HCT116 (cell line): Measurements from ENCODE around the gene ITGAV. TPM values are rescaled to one million over a fixed set of nuclear protein-coding genes. Genes with fewer than 3 reads are reported as not detected.

Source experiments
- ATAC-seq: fragments of 200-7000 bp; cut with Tn5 transposase; 2 replicates; pipeline ENCODE4 v1.9.1; 2020; ENCODE audit warnings: mild to moderate bottlenecking, moderate library complexity
- BruUV-seq: library from RNA; stranded (reverse); fragments of 400-500 nt; replicated peaks from 2 replicates; lab custom pipeline; 2021; lab: Mats Ljungman, UMichigan
- CTCF ChIA-PET: fragments of 300-600 bp; sonication (Branson Sonifier 250); formaldehyde crosslinking; loops from one replicate; lab custom pipeline; 2021; ENCODE audit warnings: antibody characterized with exemption; lab: Charles Lee
- POLR2A ChIA-PET: fragments of 300-600, 350-600 bp; sonication (Branson Sonifier 250); formaldehyde crosslinking; loops from one replicate; lab custom pipeline; 2021; ENCODE audit warnings: antibody characterized with exemption; lab: Charles Lee
- RAD21 ChIA-PET, 2 experiments: fragments of 300-600 bp; sonication (Branson Sonifier 250); formaldehyde crosslinking; loops; one replicate each; lab custom pipeline; 2023; ENCODE audit warnings: low total read pairs in 2 of 2; ENCODE audit not compliant: uncharacterized antibody in 2 of 2, unreplicated experiment in 2 of 2, low non-redundant PET in 1 of 2; lab: Charles Lee
- DNase-seq: peaks from one replicate; pipeline ENCODE4 v3.0.0-alpha.2; 2010; ENCODE audit warnings: low read depth, low spot score
- H2AFZ ChIP-seq: fragments of 200-600 bp; shearing (Covaris generic), sonication (generic); 2 replicates; pipeline ENCODE4 v1.6.1; 2017; ENCODE audit warnings: low read depth, mixed run types, mixed read lengths, antibody characterized with exemption, low read length; ENCODE audit not compliant: poor library complexity, severe bottlenecking
- H3K27ac ChIP-seq: 2 replicates; pipeline ENCODE4 v1.5.1; 2012; ENCODE audit warnings: low read depth, low read length
- H3K27me3 ChIP-seq: fragments of 200-600 bp; sonication (generic); 2 replicates; pipeline ENCODE4 v1.6.1; 2016; ENCODE audit warnings: mixed run types, low read length, mixed read lengths; ENCODE audit not compliant: insufficient read depth
- H3K36me3 ChIP-seq, 2 experiments: fragments of 200-500 bp in 1 of 2; fragments of 200-600 bp in 1 of 2; sonication (Bioruptor generic) in 1 of 2; sonication (generic) in 1 of 2; 2 replicates each; pipeline versions ENCODE4 v1.5.1 to v1.6.1; 2014 to 2016; ENCODE audit warnings: low read length in 2 of 2, inconsistent platforms in 1 of 2, mixed read lengths in 1 of 2, mixed run types in 1 of 2; ENCODE audit not compliant: insufficient read depth in 2 of 2, control insufficient read depth in 1 of 2
- H3K4me1 ChIP-seq, 2 experiments: fragments of 200-600 bp in 1 of 2; sonication (generic) in 1 of 2; 2 replicates each; pipeline versions ENCODE4 v1.5.1 to v1.6.1; 2012 to 2017; ENCODE audit warnings: low read length in 2 of 2, inconsistent platforms in 1 of 2, mild to moderate bottlenecking in 1 of 2, mixed read lengths in 1 of 2, mixed run types in 1 of 2, moderate library complexity in 1 of 2; ENCODE audit not compliant: insufficient read depth in 2 of 2, control insufficient read depth in 1 of 2
- H3K4me2 ChIP-seq: fragments of 200-600 bp; sonication (generic); 2 replicates; pipeline ENCODE4 v1.6.1; 2017; ENCODE audit warnings: mixed run types, low read length, mixed read lengths
- H3K4me3 ChIP-seq, 2 experiments: fragments of 200-600 bp in 1 of 2; sonication (generic) in 1 of 2; replicated peaks in 1 of 2; 2 replicates each; pipeline ENCODE4 v1.5.1; 2011 to 2016; ENCODE audit warnings: low read length in 2 of 2, control low read depth in 1 of 2, low read depth in 1 of 2, mild to moderate bottlenecking in 1 of 2, mixed read lengths in 1 of 2, mixed run types in 1 of 2
- H3K79me2 ChIP-seq: fragments of 200-600 bp; sonication (generic); 2 replicates; pipeline ENCODE4 v1.6.1; 2017; ENCODE audit warnings: mild to moderate bottlenecking, mixed run types, low read length, moderate library complexity, mixed read lengths; ENCODE audit not compliant: insufficient read depth
- H3K9ac ChIP-seq: fragments of 200-600 bp; sonication (generic); 2 replicates; pipeline ENCODE4 v1.6.1; 2016; ENCODE audit warnings: low read length, mixed read lengths
- H3K9me2 ChIP-seq: fragments of 200-600 bp; sonication (generic), shearing (Covaris generic); 2 replicates; pipeline ENCODE4 v1.6.1; 2017; ENCODE audit warnings: mixed run types, mild to moderate bottlenecking, moderate library complexity; ENCODE audit not compliant: insufficient read depth
- H3K9me3 ChIP-seq, 2 experiments: fragments of 200-500 bp in 1 of 2; fragments of 200-600 bp in 1 of 2; sonication (Bioruptor generic) in 1 of 2; sonication (generic) in 1 of 2; 2 replicates each; pipeline ENCODE4 v1.6.1; 2014 to 2017; ENCODE audit warnings: low read length in 2 of 2, mixed read lengths in 2 of 2, inconsistent platforms in 1 of 2, low read depth in 1 of 2, mild to moderate bottlenecking in 1 of 2, mixed run types in 1 of 2, moderate library complexity in 1 of 2; ENCODE audit not compliant: control insufficient read depth in 1 of 2, insufficient read depth in 1 of 2
- H4K20me1 ChIP-seq: fragments of 200-600 bp; sonication (generic), shearing (Covaris generic); 2 replicates; pipeline ENCODE4 v1.6.1; 2017; ENCODE audit warnings: mixed run types, mild to moderate bottlenecking, moderate library complexity; ENCODE audit not compliant: insufficient read depth
- CBX3 ChIP-seq: IDR thresholded peaks from 2 replicates; pipeline ENCODE4 v1.6.1; 2012; ENCODE audit warnings: low read depth
- CEBPB ChIP-seq: IDR thresholded peaks from 2 replicates; pipeline ENCODE4 v1.6.1; 2012; ENCODE audit warnings: low read depth
- EGR1 ChIP-seq: IDR thresholded peaks from 2 replicates; pipeline ENCODE4 v1.6.1; 2012; ENCODE audit warnings: low read depth
- EZH2 ChIP-seq: fragments of 200-600 bp; sonication (generic); IDR thresholded peaks from 2 replicates; pipeline ENCODE4 v1.6.1; 2017; ENCODE audit warnings: antibody characterized with exemption, mixed run types
- FOSL1 ChIP-seq: IDR thresholded peaks from 2 replicates; pipeline ENCODE4 v1.6.1; 2012; ENCODE audit warnings: low read depth
- JUND ChIP-seq: IDR thresholded peaks from 2 replicates; pipeline ENCODE4 v1.6.1; 2012
- POLR2AphosphoS5 ChIP-seq: IDR thresholded peaks from 2 replicates; pipeline ENCODE4 v1.6.1; 2011; ENCODE audit warnings: mild to moderate bottlenecking, low read depth, low read length, moderate library complexity
- SRF ChIP-seq: IDR thresholded peaks from 2 replicates; pipeline ENCODE4 v1.6.1; 2012; ENCODE audit warnings: low read depth
- TCF7L2 ChIP-seq: IDR thresholded peaks from 2 replicates; pipeline ENCODE4 v1.7.0; 2011; ENCODE audit warnings: borderline replicate concordance, inconsistent platforms; ENCODE audit not compliant: insufficient read depth, insufficient read length; ENCODE audit errors: extremely low read depth
- YY1 ChIP-seq: IDR thresholded peaks from 2 replicates; pipeline ENCODE4 v1.6.1; 2011; ENCODE audit warnings: low read length, low read depth, moderate library complexity, mild to moderate bottlenecking; ENCODE audit not compliant: insufficient replicate concordance; ENCODE audit errors: extremely low read depth
- ZFX ChIP-seq: fragments of 450-650 bp; IDR thresholded peaks from 2 replicates; pipeline ENCODE4 v1.6.1; 2017
- intact Hi-C: fragments of 100-400 bp; cut with micrococcal nuclease; formaldehyde crosslinking; loops from 2 replicates; pipeline ENCODE4 v1.10.0; 2022
- total RNA-seq: library from RNA; stranded (reverse); gene quantifications from one replicate; pipeline ENCODE4 v1.2.1, GENCODE V29; 2021; ENCODE audit not compliant: unreplicated experiment
- TF ChIP-seq, protein P1 (sequence below): IDR thresholded peaks from 2 replicates; pipeline ENCODE4 v1.6.1; 2012; ENCODE audit warnings: low read depth
- TF ChIP-seq, protein P2 (sequence below): IDR thresholded peaks from 2 replicates; pipeline ENCODE4 v1.6.1; 2012
- TF ChIP-seq, protein P3 (sequence below): IDR thresholded peaks from 2 replicates; pipeline ENCODE4 v1.6.1; 2012
- TF ChIP-seq, protein P4 (sequence below): IDR thresholded peaks from 2 replicates; pipeline ENCODE4 v1.6.1; 2011; ENCODE audit warnings: mild to moderate bottlenecking, low read length, moderate library complexity; ENCODE audit not compliant: insufficient replicate concordance; ENCODE audit errors: extremely low read depth

ITGAV gene
- total RNA-seq, 1 experiment from 2014 or later = 36.3 TPM

DNA sequence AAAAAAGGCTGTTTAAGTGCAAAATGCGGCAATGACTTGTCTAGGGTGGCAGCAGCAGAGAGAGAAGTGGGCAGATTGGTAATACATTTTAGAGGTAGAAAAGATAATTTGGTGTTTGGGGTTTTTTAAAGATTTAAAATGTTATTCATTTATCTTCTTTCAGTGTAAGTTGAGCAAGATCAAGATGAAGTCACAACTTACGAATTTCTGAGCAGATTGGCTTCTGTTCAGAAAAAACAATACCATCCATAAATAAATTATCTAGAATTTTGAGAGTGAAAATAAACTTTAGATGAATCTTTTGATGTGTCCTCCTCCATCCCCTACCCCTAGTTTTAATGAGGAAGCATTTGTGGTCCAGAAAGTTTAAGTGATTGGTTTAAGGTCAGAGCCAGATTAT is 56.1 kb downstream of the ITGAV start (continued):
- TF ChIP-seq, protein P1, sequence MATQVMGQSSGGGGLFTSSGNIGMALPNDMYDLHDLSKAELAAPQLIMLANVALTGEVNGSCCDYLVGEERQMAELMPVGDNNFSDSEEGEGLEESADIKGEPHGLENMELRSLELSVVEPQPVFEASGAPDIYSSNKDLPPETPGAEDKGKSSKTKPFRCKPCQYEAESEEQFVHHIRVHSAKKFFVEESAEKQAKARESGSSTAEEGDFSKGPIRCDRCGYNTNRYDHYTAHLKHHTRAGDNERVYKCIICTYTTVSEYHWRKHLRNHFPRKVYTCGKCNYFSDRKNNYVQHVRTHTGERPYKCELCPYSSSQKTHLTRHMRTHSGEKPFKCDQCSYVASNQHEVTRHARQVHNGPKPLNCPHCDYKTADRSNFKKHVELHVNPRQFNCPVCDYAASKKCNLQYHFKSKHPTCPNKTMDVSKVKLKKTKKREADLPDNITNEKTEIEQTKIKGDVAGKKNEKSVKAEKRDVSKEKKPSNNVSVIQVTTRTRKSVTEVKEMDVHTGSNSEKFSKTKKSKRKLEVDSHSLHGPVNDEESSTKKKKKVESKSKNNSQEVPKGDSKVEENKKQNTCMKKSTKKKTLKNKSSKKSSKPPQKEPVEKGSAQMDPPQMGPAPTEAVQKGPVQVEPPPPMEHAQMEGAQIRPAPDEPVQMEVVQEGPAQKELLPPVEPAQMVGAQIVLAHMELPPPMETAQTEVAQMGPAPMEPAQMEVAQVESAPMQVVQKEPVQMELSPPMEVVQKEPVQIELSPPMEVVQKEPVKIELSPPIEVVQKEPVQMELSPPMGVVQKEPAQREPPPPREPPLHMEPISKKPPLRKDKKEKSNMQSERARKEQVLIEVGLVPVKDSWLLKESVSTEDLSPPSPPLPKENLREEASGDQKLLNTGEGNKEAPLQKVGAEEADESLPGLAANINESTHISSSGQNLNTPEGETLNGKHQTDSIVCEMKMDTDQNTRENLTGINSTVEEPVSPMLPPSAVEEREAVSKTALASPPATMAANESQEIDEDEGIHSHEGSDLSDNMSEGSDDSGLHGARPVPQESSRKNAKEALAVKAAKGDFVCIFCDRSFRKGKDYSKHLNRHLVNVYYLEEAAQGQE = no peak
- TF ChIP-seq POLR2AphosphoS5 (no peak), SRF (no peak), CBX3 (no peak), JUND (no peak), EGR1 (no peak), EZH2 (no peak), FOSL1 (no peak), CEBPB (no peak), ZFX (no peak)
- TF ChIP-seq, protein P2, sequence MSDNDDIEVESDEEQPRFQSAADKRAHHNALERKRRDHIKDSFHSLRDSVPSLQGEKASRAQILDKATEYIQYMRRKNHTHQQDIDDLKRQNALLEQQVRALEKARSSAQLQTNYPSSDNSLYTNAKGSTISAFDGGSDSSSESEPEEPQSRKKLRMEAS = no peak

DNA sequence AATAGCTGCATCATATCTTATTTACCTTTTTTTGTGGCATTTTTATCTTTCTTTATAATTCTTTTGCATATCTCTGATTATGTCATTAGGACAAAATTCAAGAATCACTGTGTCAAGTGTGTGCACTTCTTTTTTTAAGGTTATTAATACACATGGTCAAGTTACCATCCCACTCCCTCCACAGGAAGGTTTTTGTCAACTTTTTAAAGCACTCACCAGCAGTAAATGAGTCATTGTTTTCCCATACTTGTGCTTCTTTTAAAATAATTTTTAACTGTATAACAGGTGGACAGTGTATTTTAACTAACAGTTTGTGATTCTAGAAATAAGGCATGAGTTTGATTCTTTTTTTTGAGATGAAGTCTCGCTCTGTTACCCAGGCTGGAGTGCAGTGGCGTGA is 58.3 kb downstream of the ITGAV start:
- TF ChIP-seq, protein P3, sequence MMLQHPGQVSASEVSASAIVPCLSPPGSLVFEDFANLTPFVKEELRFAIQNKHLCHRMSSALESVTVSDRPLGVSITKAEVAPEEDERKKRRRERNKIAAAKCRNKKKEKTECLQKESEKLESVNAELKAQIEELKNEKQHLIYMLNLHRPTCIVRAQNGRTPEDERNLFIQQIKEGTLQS = no peak
- TF ChIP-seq POLR2AphosphoS5 = no peak
- TF ChIP-seq YY1 = no peak
- TF ChIP-seq ZFX = no peak
- no peak for TF ChIP-seq TCF7L2
- TF ChIP-seq, protein P4, sequence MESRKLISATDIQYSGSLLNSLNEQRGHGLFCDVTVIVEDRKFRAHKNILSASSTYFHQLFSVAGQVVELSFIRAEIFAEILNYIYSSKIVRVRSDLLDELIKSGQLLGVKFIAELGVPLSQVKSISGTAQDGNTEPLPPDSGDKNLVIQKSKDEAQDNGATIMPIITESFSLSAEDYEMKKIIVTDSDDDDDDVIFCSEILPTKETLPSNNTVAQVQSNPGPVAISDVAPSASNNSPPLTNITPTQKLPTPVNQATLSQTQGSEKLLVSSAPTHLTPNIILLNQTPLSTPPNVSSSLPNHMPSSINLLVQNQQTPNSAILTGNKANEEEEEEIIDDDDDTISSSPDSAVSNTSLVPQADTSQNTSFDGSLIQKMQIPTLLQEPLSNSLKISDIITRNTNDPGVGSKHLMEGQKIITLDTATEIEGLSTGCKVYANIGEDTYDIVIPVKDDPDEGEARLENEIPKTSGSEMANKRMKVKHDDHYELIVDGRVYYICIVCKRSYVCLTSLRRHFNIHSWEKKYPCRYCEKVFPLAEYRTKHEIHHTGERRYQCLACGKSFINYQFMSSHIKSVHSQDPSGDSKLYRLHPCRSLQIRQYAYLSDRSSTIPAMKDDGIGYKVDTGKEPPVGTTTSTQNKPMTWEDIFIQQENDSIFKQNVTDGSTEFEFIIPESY = no peak
- CTCF ChIA-PET = no interaction called here

More for the DNA sequence above, 58.3 kb downstream of the ITGAV start:
- ATAC-seq (no peak), DNase-seq (no peak)
- Histone ChIP-seq H3K9me2 (no peaks in the 10 kb centered on the region), H3K79me2 (no peaks in the 10 kb centered on the region), H2AFZ (no peak overlapping the region), H3K4me1 (no peaks in the 10 kb centered on the region), H3K27me3 (no peaks in the 10 kb centered on the region), H3K9me3 (no peaks in the 10 kb centered on the region), H3K27ac (no peak overlapping the region), H3K4me2 (no peak overlapping the region), H3K4me3 (no peak overlapping the region), H4K20me1 (no peaks in the 10 kb centered on the region), H3K36me3 (peaks cover 0 to 2% of the 10 kb centered on the region in 2 experiments; a peak in 1 of 4 replicates), H3K9ac (no peak overlapping the region)
- no TSS peak for BruUV-seq
- ChIA-PET RAD21 (no interaction called here), POLR2A (no interaction called here)
- intact Hi-C loops = no loop called here
